ENCODE measurements around the gene LCN10. TPM values are rescaled to one million over a fixed set of nuclear protein-coding genes. Genes with fewer than 3 reads are reported as not detected.

LCN10 gene
- total and polyA plus RNA-seq, 2 of the 13 experiments (the other 11 are each of a cell fraction or from before 2014, with no cell fraction given) = 0.53 to 0.61 TPM

DNA sequence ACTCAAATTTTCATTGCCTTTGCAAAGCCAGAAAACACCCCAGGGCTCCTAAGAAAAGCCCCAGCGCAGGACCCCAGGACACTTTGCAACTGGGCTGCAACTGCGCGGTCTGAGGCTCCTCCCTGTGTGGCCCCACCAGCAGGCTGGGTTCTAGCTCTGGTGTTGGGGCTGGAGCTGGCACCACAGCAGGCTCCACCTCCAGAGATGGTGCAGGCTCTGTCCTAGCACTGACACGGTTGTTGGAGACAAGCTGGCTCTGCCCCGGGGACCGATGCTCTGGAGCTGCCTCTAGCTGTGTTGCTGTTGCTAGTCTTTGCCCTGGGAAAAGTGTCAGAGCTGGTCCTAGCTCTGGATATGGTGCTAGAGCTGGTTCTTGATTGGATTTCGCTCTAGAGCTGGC, 13.6 kb downstream of the LCN10 start (continued):
- TF ChIP-seq, protein P1, sequence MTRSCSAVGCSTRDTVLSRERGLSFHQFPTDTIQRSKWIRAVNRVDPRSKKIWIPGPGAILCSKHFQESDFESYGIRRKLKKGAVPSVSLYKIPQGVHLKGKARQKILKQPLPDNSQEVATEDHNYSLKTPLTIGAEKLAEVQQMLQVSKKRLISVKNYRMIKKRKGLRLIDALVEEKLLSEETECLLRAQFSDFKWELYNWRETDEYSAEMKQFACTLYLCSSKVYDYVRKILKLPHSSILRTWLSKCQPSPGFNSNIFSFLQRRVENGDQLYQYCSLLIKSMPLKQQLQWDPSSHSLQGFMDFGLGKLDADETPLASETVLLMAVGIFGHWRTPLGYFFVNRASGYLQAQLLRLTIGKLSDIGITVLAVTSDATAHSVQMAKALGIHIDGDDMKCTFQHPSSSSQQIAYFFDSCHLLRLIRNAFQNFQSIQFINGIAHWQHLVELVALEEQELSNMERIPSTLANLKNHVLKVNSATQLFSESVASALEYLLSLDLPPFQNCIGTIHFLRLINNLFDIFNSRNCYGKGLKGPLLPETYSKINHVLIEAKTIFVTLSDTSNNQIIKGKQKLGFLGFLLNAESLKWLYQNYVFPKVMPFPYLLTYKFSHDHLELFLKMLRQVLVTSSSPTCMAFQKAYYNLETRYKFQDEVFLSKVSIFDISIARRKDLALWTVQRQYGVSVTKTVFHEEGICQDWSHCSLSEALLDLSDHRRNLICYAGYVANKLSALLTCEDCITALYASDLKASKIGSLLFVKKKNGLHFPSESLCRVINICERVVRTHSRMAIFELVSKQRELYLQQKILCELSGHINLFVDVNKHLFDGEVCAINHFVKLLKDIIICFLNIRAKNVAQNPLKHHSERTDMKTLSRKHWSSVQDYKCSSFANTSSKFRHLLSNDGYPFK (CRISPR knock-in tag; IDR thresholded peaks at IDR 0.05; ENCODE audit: borderline replicate concordance) = peak; percentile 3; the same call in 1 of the 2 replicates
- TF ChIP-seq ZNF558 (CRISPR knock-in tag; IDR thresholded peaks at IDR 0.05; ENCODE audit: borderline replicate concordance) (no peak), PHF20 (CRISPR knock-in tag; IDR thresholded peaks at IDR 0.05) (0 out of 2 replicates have a peak, but pooled peaks have one; percentile 16), CBX5 (CRISPR knock-in tag; IDR thresholded peaks at IDR 0.05; ENCODE audit: borderline replicate concordance) (no peak), PITX1 (CRISPR knock-in tag; IDR thresholded peaks at IDR 0.05) (no peak), DPF2 (CRISPR knock-in tag; IDR thresholded peaks at IDR 0.05; ENCODE audit: borderline replicate concordance, low read depth) (no peak), ZBTB8A (CRISPR knock-in tag; IDR thresholded peaks at IDR 0.05; ENCODE audit: borderline replicate concordance, low read depth) (no peak), HNRNPL (IDR thresholded peaks at IDR 0.05; ENCODE audit: low read depth, low read length) (0 out of 2 replicates have a peak, but pooled peaks have one; percentile 14), RBM22 (optimal IDR thresholded peaks at IDR 0.05; ENCODE audit: low read length) (peak; percentile 19), ZNF235 (CRISPR knock-in tag; IDR thresholded peaks at IDR 0.05; ENCODE audit: borderline replicate concordance) (0 out of 2 replicates have a peak, but pooled peaks have one; percentile 40), KLF16 (CRISPR knock-in tag; IDR thresholded peaks at IDR 0.05) (no peak), ZNF556 (CRISPR knock-in tag; IDR thresholded peaks at IDR 0.05; ENCODE audit: borderline replicate concordance) (no peak), ZNF3 (CRISPR knock-in tag; IDR thresholded peaks at IDR 0.05) (no peak), ZNF567 (CRISPR knock-in tag; IDR thresholded peaks at IDR 0.05; ENCODE audit: borderline replicate concordance) (no peak), SRSF1 (optimal IDR thresholded peaks at IDR 0.05; ENCODE audit: low read depth, low read length) (peak; percentile 20)
- TF ChIP-seq, protein P2, sequence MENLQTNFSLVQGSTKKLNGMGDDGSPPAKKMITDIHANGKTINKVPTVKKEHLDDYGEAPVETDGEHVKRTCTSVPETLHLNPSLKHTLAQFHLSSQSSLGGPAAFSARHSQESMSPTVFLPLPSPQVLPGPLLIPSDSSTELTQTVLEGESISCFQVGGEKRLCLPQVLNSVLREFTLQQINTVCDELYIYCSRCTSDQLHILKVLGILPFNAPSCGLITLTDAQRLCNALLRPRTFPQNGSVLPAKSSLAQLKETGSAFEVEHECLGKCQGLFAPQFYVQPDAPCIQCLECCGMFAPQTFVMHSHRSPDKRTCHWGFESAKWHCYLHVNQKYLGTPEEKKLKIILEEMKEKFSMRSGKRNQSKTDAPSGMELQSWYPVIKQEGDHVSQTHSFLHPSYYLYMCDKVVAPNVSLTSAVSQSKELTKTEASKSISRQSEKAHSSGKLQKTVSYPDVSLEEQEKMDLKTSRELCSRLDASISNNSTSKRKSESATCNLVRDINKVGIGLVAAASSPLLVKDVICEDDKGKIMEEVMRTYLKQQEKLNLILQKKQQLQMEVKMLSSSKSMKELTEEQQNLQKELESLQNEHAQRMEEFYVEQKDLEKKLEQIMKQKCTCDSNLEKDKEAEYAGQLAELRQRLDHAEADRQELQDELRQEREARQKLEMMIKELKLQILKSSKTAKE (CRISPR knock-in tag; IDR thresholded peaks at IDR 0.05; ENCODE audit: borderline replicate concordance) = no peak
- TF ChIP-seq, protein P3, sequence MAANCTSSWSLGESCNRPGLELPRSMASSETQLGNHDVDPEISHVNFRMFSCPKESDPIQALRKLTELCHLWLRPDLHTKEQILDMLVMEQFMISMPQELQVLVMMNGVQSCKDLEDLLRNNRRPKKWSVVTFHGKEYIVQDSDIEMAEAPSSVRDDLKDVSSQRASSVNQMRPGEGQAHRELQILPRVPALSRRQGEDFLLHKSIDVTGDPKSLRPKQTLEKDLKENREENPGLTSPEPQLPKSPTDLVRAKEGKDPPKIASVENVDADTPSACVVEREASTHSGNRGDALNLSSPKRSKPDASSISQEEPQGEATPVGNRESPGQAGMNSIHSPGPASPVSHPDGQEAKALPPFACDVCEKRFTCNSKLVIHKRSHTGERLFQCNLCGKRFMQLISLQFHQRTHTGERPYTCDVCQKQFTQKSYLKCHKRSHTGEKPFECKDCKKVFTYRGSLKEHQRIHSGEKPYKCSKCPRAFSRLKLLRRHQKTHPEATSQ (CRISPR knock-in tag; IDR thresholded peaks at IDR 0.05; ENCODE audit: borderline replicate concordance) = no peak
